ENCODE measurements around the gene RBM5. TPM values are rescaled to one million over a fixed set of nuclear protein-coding genes. Genes with fewer than 3 reads are reported as not detected.

RBM5 gene
- total and polyA plus RNA-seq, 10 of the 15 experiments (the other 5 are each of a cell fraction or from before 2014, with no cell fraction given), result 35.1 to 347 (median 111) TPM

GRCh38 chr3:50121072-50122032 lies 32.6 kb downstream of the RBM5 start (continued):
- no peak for TF ChIP-seq BRCA1 (IDR thresholded peaks at IDR 0.05; ENCODE audit: low read depth, low read length)

- ATAC-seq, result no peak
- no peaks in the 10 kb centered on the region for H3K27me3 ChIP-seq (replicated peaks in 1 of 2; ENCODE audit: control insufficient read depth in 2 of 2, insufficient read depth in 2 of 2, low read length in 1 of 2)
- TF ChIP-seq NR2F1 (conservative IDR thresholded peaks at IDR 0.05), result no peak
- TF ChIP-seq ZSCAN29 (IDR thresholded peaks at IDR 0.05), result no peak
- TF ChIP-seq REST (IDR thresholded peaks at IDR 0.05; ENCODE audit: low read depth, low read length), result no peak
- WGBS (ENCODE audit: insufficient coverage, insufficient replicate concordance, low lambda C conversion rate, missing lambda C conversion rate), result 95% methylated on average over 2 of the region's 2 CpGs
- BruUV-seq (replicated peaks), result no TSS peak
- H3K27ac ChIP-seq (ENCODE audit: control insufficient read depth, insufficient read depth), result no peak overlapping the region
- FAIRE-seq, result no peak
- CTCF ChIA-PET, result interaction anchor here (0.7 to 3.8 kb wide), 7 partner anchors 14 to 105 kb away, joined by 3 to 17 read pairs (median 5); partner anchors contain the start of genes GNAT1 and RBM5
- no peaks in the 10 kb centered on the region for H3K4me1 ChIP-seq (ENCODE audit: control insufficient read depth, insufficient read depth, low read length)
- H4K20me1 ChIP-seq (ENCODE audit: control insufficient read depth, insufficient read depth), result no peaks in the 10 kb centered on the region
- RAD21 ChIA-PET (ENCODE audit: unreplicated experiment), result no interaction called here
- POLR2A ChIA-PET, result no interaction called here
- no peak overlapping the region for H3K9ac ChIP-seq (ENCODE audit: control insufficient read depth, insufficient read depth, low read length)
- in situ Hi-C loops (cut with MboI) (loop anchor here (5.0 kb wide), 1 partner anchor 150 kb away; no protein-coding TSS in a partner anchor), intact Hi-C loops (cut with micrococcal nuclease; ENCODE audit: unreplicated experiment) (no loop called here)
- peaks cover 11 to 26% of the 10 kb centered on the region in 2 experiments for H3K36me3 ChIP-seq (ENCODE audit: control insufficient read depth in 2 of 2, insufficient read depth in 2 of 2, low read length in 1 of 2)
- SMC1A ChIA-PET (ENCODE audit: uncharacterized antibody, unreplicated experiment), result no interaction called here
- H2AFZ ChIP-seq (ENCODE audit: control insufficient read depth, low read depth, low read length), result no peak overlapping the region
- H3K4me2 ChIP-seq (ENCODE audit: control insufficient read depth, insufficient read depth), result no peak overlapping the region
- DNase-seq (ENCODE audit: low read depth, low spot score), result no peak
- no peak overlapping the region for H3K4me3 ChIP-seq
- no peaks in the 10 kb centered on the region for H3K9me3 ChIP-seq (replicated peaks; ENCODE audit: control insufficient read depth, insufficient read depth, low read length)
- H3K79me2 ChIP-seq (ENCODE audit: control insufficient read depth, insufficient read depth, low read length), result no peaks in the 10 kb centered on the region
These were observed 33.4 kb downstream of the RBM5 start for GRCh38 chr3:50122071-50122470.
